GM19238 (cell line): ENCODE results near the gene RARB.

Experiments
- DNase-seq: peaks from one replicate; pipeline ENCODE4 v3.0.0; 2011; ENCODE audit warnings: low spot score; ENCODE audit not compliant: insufficient read length

Gene RARB

DNA sequence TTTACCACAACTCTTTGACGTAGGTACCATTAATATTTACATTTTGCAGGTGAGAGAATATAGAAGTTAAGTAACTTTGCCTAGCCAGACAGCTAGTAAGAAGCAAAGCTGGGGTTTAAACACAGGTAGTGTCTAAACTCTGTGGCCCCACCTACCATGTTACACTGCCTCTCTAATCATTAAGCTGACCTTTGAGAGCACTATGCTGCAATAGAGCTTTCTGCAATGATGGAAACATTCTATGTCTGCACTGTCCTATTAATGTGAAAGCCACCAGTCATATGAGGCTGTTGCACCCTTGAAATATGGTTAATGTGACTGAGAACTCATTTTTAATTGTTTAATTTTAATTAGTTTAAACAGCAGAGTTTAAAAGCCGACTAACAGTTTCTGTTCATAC lies 6.3 kb upstream of the RARB start:
- DNase-seq: no peak

DNA sequence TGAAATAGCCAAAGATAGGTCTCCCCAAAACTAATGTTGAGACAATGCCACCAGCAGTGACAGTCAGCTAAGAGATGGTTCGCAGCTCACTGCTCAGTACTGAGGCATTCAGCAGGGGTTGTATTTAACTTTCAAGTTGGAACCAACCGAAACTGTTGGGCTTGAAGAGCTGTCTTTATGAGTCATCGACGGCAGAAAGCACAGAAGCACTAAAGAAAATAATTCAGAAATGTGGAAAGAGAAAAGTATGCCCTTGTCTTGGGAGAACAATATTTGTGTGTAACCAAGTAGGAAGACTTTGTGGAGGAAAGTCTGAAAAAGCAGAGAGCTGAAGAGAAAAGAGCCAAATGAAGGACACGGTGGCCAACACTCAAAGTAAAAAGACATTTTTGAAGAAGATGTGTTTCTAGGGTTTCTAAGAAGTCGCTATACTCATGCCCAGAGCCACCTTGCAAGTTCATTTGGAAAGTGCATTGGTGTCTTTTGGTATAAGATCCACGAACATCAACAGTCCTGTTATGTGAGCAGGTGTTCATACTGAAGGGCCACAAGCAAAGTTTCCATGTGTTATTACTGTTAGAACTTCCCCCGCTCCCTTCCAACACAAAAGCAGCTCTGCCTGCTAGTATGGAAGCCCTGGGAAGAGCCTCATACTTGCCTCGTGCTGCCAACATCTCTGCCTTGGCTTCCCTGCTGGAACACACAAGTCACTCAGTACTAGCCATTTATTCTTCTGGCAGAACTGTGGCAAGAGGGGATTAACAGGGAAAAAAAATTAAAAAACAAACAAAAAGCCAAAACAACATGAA lies 4.1 kb upstream of the RARB start:
- DNase-seq: no peak

DNA sequence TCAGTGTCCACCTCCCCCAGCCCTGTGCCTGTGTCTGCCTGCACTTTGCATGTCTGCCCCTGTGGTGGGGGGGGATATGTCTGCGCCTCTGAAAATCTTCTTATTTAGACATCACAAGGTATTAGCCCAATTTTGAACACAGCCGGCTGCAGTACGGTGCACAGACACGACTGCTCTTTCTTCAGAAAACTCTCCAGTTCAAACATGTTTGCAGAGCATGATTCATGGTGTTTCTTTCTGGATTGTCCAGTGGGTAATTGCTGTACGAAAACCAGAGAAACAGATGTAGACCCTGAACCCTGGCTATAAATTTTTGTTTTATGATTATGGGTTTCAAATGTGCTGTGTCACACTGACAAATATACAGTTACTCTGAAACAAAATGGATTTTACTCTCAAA lies 3.4 kb upstream of the RARB start:
- no peak for DNase-seq

DNA sequence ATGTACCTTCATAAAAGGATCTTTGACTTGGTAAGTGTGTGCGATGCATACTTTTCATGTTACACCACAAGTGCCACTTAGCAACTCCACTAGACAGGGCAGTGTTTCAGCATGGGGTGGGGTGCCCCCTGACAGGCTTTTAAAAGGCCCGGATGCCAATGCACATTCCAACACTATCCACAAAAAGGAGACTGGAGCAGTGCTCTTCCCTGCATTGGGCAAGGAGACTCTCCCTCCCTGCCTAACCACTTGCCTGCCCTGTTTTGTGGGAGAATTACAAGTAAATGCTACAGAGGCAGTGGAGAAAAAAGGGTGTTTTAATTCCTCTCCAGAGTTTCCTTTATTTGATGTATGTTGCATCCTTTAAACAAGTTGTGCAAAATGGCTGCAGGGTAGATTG lies 1.7 kb upstream of the RARB start:
- DNase-seq: no peak

DNA sequence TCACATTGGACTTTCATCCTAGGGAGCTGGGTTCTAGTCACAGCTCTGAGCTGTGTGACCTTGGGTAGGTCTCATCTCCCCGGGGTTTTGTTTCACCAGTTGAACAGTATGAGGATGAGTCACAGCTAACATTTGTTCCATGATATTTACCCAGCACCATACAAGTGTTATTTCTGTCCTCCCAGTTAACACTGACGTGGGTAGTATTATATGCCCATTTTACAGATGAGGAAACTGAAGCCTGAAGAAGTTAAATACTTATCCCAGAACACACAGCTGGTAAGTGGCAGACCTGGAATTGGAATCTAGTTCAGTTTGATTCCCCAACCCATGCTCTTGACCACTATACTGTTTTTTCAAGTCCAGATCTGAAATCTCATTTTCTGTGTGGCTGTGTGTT lies 908 bp upstream of the RARB start:
- no peak for DNase-seq

DNA sequence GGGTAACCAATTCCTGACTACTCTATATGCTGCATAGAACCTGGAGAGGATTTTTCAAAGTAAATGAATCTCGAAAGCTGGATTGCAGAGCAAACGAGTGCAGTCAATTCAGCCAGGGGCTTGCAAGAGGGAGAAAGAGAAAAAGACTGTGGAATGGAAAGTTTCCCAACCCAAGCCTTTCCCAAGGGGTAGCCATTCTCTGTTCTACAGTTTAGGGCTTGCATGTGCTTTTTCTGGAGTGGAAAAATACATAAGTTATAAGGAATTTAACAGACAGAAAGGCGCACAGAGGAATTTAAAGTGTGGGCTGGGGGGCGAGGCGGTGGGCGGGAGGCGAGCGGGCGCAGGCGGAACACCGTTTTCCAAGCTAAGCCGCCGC lies 511 bp upstream of the RARB start:
- DNase-seq: no peak

DNA sequence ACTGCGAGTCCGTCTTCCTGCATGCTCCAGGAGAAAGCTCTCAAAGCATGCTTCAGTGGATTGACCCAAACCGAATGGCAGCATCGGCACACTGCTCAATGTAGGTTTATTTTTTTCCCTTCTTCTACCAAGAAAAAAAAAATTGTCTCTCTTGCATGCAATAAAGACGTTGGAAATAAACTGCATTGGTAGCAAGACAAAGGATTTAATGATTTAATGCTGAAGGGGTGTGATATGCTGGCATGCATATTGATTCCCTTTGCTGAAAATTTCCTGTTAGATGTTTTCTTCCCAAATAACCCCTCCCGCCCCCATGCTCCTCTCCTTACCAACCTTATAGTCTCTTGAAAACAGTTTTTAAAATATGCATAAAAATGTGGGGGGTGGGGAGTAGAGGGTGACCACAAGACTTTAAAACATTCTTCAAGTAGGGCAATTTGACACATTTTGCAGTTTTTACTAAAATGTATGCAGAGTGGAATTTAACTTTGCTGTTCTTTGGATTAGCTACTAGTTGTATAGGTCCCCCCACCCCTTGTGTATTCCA lies 799 bp downstream of the RARB start:
- DNase-seq: no peak

DNA sequence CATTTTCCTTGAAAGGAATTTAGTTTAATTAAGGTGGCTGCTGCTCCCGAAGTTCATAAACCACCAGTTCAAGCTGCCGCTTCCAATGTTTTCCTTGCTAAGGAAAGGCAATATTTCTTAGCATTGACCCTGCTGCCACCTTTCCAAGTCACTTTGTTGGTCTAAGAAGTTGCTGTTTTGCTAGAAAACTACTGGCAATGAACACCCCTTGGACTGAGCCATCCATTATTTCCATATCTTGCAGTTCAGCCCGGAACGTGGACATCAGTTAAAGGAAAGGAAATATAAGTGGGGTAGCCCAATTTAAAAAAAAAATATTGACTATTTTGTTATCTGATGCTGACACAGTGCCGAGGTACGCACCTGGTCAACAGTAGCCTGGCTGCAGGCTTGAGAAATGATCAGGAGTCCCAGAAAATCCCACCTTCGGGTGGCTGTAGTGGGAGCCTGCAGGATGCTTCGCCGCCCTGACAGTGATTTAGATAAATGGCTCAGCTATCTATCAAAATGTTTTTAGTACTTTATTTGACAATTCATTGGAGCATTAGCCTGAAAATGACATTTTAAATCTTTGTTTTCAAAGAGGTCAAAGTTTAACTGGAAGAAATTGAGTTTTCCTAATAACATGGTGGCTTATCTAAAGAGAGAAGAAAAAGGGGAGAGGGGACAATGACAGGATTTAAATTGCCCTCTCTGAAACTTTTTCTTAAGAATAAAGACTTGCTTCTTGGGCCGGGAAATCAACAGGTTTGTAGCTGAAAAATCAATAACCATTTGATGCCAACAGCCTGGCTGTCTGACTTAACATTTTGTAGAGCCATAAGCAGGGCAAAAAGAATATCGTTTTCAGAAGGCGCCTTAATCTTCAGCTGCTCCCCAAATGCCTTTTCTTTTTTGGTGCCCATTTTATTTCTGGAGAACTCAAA lies 1.6 kb downstream of the RARB start:
- DNase-seq: no peak

DNA sequence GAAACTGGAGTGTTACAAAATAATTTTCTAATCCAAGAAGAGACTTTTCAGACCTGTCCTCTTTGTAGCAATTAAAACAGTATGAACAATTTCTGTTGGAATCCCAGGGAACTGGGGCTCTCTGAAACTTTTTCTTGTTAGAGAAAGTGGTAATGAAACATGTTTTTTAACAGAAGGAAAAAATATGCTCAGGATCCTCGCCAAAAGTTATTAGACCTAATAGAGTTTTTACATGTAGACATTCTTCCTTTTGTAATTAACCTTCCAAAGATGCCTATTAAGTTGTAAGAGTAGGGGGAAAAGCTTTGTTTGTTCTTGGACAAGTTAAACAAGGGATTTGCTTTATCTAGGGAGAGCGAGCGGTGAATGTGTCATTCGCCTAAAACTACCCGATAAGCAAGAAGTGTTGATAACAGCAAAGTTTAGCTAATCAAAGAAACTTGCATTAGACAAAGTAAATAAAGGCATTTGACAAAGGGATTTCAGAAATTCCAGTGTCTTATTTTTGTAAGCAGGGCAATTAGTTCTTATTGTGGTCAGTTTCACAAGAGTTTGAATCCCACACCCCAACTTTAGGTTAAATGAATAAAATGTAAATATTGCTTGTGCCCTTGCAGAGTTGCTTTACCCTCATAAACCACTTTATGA lies 2.3 kb downstream of the RARB start:
- no peak for DNase-seq

DNA sequence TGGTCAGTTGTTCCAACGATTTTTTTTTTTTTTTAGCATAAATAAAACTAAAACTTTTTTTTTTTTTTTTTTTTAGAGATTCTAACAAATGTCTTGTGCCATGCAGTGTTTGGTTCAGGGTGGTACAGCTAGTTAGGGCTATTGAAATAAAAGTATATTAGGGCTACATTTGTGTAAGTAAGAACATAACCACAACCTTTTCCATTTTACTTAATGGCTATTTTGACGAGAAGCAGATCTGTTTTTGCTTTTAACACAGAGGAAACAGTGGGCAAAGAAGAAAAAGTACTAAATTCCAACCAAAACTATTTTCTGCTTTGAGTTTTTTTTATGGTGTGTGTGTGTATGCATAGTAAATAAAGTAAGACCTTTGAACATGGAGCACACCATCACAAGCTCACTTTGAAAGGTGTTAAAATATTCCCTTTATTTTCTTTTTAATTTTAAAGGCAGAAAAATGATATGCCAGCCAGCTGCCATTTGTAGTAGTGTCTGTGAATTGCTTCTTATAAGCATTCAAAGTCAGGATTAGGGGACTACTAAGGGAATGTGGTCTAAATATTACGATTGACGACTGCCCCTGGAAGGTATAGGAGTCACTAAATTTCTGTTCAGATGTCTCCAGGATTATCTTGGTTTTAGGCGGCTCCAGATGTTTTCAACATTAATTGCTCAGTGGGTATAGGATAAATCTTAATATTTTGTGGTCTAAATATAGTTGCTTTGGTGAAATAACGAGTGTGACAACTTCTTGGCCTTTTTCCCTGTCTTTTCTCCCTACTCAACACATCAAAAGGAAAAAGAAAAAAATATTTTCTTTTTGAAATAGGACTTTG lies 3.1 kb downstream of the RARB start:
- DNase-seq: no peak

DNA sequence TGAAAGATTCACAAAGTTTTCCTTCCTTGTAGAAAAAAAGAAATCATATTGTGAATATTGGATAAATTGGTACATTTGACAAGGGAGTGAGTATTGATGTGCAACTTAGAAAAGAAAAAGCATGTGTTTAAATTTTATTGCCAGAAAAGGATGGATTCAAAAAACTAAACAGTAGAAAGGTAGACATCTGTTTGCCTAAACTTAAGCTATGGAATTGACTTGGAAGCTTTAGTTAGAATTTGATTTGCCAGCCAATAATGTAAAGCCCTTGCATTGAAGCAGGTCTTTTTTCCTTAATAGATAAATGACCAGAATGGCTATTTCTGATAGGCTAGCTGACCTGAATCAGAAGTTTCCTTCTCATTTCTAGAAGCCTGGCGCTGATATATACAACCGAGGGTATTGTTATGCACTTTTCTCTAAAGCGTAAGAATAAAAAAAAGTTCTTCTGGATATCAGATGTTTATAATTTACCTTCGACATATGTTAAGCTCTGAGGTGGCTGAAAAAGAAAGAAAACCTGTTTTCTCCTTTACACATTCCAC lies 4.2 kb downstream of the RARB start:
- no peak for DNase-seq

DNA sequence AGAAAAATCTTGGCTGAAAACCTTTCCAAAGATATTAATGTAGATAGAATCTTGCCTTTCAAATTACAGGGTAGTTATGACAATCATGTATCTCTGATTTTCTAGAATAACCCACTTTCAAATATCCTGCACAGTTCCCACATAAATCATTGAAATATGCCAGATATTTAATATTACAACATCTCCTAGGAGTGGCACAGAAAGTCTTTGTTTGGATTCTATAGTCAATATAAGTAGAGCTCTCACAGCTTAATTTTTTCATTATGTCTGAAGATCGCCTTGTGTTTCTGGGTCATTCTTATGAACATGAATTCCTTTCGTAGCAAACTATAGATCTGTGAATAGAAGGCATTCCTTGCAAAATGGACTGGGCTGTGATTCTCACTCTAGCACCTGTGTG lies 5.0 kb downstream of the RARB start:
- no peak for DNase-seq

DNA sequence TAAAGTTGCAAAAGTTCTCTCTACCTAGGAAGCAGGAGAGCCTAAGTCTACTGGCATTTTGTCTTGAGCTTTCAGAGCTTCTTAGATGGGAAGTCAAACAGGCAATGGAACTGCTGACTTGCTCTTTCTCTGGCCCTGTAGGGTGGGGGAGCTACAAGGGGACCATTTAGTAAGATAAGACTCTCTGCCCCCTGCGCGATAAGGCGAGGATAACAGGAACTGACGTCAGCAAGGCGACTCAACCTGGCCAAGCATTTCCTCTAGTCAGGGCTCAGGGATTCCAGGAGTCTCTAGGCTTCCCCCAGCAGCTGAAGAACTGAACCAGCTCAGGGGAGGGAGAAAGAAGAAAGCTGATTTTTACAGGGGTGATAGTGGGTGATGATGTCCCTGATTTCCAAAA lies 5.8 kb downstream of the RARB start:
- DNase-seq: no peak

DNA sequence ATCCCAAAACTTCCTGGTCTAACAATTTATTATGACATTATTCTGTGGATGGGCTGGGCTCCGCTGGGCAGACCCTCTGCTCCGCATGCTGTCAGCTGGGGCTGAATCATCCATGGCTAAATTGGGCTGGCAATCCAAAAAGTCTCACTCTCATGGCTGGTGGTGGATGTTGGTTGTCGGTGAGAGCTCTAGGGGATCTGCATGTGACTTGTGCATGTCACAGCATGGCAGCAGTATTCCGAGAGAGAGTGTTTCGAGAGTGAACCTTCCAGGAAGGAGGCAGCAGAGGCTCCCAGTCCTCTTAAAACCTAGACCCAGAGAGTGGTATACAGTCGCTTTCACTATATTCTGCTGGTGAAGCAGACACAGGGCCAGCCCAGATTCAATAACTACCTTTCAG lies 9.9 kb downstream of the RARB start:
- no peak for DNase-seq

DNA sequence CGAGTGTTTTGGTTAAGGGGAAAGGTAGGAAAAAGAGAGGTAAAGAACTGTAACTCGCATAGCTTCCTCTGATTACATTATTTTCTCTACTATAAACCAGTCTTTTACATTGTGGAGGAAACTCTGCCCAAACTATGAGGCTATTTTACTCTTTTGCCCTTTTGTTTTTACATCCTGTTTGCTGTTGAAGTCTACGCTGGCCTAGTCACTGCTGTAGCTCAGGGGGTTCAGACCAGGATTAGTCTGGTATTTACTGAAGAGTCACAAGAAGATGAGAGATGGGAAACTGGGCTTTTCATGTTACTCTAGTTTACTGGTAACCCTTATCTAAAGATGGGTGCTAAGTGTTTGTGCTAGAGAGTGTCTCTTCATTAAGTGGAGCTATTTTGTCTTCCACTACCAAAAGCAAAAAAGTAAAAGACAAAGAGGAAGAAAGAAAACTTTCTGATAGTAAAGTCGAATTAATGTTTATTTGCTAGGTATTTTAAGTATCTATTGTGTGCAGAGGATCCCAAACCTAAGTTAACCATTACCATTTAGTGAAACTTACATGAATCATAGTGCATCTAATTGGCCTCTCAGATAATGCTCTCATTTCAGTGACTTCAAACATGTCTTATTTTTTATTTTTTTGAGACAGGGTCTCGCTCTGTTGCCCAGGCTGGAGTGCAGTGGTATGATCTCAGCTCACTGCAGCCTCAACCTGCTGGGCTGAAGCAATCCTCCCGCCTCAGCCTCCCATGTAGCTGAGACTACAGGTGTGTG lies 10.9 kb downstream of the RARB start:
- DNase-seq: no peak

DNA sequence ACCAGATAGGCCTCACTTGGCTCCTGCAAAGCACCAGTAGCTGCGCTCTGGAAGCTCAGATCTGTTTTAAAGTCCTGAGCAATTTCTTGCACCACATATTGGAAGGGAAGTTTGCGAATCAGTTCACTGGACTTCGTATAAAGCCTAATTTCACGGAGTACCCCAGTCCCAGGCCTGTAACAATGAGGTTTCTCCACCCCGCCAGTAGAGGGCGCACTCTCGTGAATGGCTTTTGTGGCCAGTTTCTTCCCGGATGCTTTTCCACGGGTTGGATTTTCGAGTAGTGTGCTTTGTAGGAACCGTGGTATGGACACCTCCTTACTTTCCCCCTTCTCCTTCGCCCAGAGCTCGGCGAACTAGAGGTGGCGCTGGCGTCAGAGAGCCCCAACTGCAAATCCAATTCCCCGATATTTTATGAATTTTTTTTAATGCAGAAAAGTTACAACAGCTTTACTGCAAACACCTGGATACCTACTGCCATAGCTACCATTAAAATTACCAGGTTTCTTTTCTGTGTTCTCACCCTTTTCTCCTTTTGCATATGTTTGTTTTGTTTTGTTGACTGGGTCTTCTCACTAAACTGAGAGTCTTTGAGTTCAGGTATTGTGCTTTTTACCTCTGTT lies 13.3 kb downstream of the RARB start:
- DNase-seq: no peak

DNA sequence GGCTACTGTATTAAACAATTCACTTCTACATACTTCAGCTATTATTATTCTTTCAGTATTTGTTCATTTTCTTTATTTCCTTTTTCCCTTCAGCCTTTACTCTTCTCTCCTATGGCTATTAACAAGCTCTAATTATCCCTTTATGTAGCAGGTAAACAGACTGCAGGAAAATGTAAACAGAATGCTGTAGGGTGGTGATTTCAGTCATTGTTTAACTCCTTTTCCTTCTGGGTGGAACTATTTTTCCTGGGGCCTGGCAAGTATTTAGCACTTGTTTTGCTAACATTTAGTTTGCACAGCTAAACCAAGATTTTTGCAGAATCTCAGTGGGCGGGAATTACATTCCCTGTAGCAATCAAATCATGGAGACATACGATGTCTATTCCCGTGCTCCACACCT lies 14.4 kb downstream of the RARB start:
- no peak for DNase-seq

DNA sequence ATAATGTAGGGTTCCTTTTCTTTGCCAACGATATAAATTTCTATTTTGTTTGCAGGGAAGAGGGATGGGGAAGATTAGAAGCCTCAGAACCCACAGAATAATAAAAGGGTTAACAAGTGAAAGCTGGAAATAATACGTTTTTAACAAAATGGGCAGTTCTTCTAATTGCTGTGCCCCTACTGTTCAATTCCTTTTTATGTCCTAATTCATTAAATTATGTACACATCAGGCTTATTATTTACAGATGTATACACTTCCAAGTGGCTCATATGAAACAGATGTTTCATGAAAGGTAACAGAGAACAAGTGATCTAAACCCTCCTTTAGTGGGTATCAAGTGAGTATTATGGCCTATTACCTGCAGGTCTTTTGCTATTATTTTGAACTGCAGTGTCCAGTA lies 16.2 kb downstream of the RARB start:
- no peak for DNase-seq

DNA sequence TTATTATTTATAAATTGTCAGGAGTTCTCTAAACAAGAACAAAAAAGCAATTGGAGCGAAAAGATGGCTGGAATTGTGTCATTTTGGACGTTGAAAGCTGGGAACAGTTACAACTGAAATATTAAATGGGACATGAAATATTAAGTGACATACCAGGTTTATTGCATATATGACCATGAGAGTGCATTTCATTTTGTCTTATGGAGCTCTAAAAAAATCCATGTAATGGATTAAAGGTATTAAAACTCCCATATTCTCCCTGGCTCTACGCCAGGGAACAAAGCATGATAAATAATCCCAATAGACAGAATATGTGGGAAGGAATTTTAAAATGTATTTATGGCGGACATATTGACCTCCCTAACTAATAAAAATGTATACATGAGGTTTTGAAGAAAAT lies 17.7 kb downstream of the RARB start:
- DNase-seq: no peak

DNA sequence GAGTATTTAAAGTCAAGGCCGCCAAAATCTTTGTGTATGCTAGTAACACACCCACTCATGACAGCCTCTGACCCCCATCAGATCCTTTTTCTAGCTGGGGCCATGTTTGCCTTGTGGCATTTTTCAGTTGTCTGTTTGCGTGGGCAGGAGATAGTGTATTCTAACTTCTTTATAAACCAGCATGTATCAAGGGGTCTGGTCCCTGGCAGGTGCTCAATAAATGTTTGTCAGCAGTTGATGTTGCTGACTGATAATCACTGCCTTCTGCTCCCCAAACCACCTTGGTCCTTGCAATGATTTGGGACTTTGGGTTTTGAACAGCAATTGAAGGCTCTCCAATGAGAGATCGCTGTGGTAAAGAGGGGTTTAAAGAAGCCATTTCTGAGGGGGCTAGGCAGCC lies 19.2 kb downstream of the RARB start:
- DNase-seq: no peak
